Activated T-cell treated with anti-CD3 and anti-CD28 coated beads, Interleukin-2, amount 50 U/mL, for 48 hours (primary cell): ENCODE data around the gene CRIM1.
"Not testable (repeated sequence)": the region's sequence is repeated elsewhere in the genome, so short reads cannot be mapped to it uniquely, and the experiment has no call there.

Experiments
- DNase-seq, 2 experiments: peaks; one replicate each; pipeline ENCODE4 v3.0.0-alpha.2; 2020

The CRIM1 gene

GRCh38 chr2:36354811-36355150 lies 797 bp upstream of the CRIM1 start:
- no peak for DNase-seq

- DNase-seq = no peak
Measured at GRCh38 chr2:36355890-36356297, 316 bp downstream of the CRIM1 start.

GRCh38 chr2:36356298-36356989 lies 866 bp downstream of the CRIM1 start:
- DNase-seq = peak; percentile 58 to 69

- peak; percentile 54 to 61 for DNase-seq
Measured at GRCh38 chr2:36356990-36357846, 1.6 kb downstream of the CRIM1 start.

GRCh38 chr2:36357847-36358659 lies 2.5 kb downstream of the CRIM1 start:
- no peak for DNase-seq

- no peak for DNase-seq
Measured at GRCh38 chr2:36359067-36359466, 3.5 kb downstream of the CRIM1 start.

GRCh38 chr2:36360063-36360462 lies 4.5 kb downstream of the CRIM1 start:
- DNase-seq = no peak

GRCh38 chr2:36360834-36361233 lies 5.3 kb downstream of the CRIM1 start:
- no peak for DNase-seq

- DNase-seq = no peak
Measured at GRCh38 chr2:36361396-36361795, 5.8 kb downstream of the CRIM1 start.

- DNase-seq = no peak
Measured at GRCh38 chr2:36362291-36362690, 6.7 kb downstream of the CRIM1 start.

GRCh38 chr2:36363085-36363484 lies 7.5 kb downstream of the CRIM1 start:
- DNase-seq = not testable (repeated sequence)

- DNase-seq = no peak
Measured at GRCh38 chr2:36366491-36367120, 11.0 kb downstream of the CRIM1 start.

GRCh38 chr2:36367486-36367885 lies 11.9 kb downstream of the CRIM1 start:
- DNase-seq = no peak

GRCh38 chr2:36367895-36368353 lies 12.3 kb downstream of the CRIM1 start:
- no peak for DNase-seq

- DNase-seq = no peak
Measured at GRCh38 chr2:36368438-36368837, 12.9 kb downstream of the CRIM1 start.

- no peak for DNase-seq
Measured at GRCh38 chr2:36369163-36369562, 13.6 kb downstream of the CRIM1 start.

GRCh38 chr2:36369716-36370115 lies 14.1 kb downstream of the CRIM1 start:
- no peak for DNase-seq

- no peak for DNase-seq
Measured at GRCh38 chr2:36370281-36370680, 14.7 kb downstream of the CRIM1 start.

- no peak for DNase-seq
Measured at GRCh38 chr2:36371070-36371874, 15.7 kb downstream of the CRIM1 start.

- DNase-seq = no peak
Measured at GRCh38 chr2:36371928-36372391, 16.4 kb downstream of the CRIM1 start.

- no peak for DNase-seq
Measured at GRCh38 chr2:36373149-36373926, 17.8 kb downstream of the CRIM1 start.
